Renal pelvis (tissue), 4 donors: ENCODE results near the gene UBE2QL1. TPM values are rescaled to one million over a fixed set of nuclear protein-coding genes. Genes with fewer than 3 reads are reported as not detected.

Source experiments
- DNase-seq: peaks from one replicate; pipeline ENCODE4 v3.0.0-alpha.2; 2013
- polyA plus RNA-seq, 3 donors: library from polyadenylated mRNA; unstranded; fragments of 120-200 nt; gene quantifications; one replicate each; pipeline ENCODE4 v1.2.1, GENCODE V29; 2013; ENCODE audit not compliant: insufficient read length in 3 of 3

Gene UBE2QL1
- polyA plus RNA-seq, 3 donors: 0.67 to 0.95 (median 0.82) TPM

DNA sequence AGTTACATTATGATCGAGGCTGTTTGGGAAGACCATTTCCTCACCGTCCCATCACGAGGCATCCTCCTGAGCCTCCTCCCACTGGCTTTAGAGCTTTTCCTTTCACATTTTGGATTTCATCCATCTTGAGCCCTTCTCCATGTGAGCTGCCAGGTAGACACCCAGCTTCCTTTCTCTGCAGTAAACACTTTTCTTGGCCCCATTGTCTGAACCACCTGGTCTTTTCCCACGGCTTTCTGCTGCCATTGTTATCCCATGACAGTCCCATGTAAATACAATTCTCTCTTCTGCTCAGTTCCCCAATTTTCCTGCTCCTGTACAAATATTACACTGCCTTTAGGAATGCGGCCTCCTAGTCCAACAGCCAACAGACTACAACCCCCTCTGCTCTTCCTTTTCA, 24.1 kb downstream of the UBE2QL1 start:
- no peak for DNase-seq

DNA sequence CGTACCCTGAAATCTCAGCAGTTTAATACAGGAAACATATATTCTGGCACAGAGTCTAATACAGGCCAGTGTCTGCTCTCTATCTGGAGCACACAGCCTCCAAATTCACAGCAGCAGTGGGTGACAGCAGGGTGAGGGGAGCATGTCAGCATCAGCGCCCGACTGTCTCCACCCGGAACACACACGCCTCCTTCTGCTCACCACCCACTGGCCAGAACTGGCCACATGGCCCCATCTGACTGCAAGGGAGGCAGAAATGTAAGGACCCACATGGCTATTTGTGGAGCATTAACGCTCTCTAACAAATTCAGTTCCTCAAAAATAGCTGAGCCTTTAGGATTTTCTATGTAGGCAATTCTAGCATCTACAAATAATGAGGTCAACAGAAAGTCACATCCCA, 24.6 kb downstream of the UBE2QL1 start:
- DNase-seq: no peak

DNA sequence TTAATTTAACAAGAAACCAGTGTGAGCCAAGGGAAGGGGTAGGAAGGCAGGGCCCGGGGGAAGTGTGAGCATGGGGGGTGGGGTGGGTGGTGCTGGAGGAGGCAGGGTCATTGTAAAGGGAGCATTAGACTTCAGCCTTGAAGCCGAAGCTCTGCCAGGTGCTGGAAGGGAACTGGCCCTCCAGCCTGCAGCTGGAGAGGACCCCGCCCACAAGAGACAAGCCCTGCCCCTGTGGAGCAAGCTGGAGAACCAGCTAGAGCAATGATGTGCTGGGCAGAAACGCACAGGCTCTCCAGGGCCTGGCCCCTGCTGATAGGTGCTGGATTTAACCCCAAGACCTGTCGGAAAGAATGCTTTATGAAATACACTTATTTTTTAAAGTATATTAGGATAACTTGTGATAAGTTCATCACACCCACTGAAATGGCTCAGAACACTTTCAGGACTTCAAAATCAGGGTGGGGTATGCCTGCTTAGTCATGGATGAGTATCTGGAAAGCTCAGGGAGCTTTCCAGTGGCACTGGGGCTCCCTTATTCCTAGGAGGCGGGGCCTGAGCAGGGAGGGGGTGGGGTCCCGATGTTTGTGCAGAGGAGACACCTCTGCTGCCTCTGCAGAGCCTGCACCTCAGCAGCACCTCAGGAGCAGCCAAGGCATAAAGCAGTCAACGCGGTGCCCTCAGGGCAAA, 27.1 kb downstream of the UBE2QL1 start:
- DNase-seq: no peak

DNA sequence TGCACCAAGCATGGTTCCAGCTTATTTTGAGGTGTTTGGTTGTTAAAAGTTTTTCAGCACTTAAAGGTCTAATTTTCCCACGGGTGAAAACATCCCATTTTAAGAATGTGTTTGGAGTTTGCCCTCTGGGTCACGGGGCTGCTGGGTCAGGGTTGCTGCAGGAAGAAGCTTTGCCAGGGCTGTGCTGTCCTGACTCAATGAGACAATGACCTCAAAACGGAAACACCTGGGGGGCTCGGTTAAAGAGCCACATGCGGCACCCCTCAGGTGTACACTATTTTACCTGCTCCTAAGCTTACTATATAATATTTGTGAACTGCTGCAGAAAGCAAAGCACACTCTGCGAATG, 27.6 kb downstream of the UBE2QL1 start:
- no peak for DNase-seq

DNA sequence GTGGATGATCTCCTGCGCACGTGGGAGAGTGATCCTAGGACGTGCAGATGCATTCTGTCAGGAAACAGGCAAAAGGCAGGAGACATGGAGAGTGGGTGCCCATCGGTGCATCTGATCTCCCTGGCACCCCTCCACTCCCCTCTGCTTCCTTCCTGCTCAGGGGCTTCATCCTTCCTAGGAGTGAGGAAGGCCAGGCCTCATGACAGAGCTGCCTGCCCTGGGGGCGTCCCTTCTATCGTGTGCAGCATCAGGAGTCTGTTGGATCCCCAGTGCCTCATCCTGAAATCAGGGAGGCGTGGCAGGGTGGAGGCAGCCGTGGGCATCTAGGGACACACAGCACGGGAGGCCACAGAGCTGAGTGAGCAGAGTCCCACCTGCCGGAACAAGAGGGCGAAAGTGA, 30.1 kb downstream of the UBE2QL1 start:
- no peak for DNase-seq

DNA sequence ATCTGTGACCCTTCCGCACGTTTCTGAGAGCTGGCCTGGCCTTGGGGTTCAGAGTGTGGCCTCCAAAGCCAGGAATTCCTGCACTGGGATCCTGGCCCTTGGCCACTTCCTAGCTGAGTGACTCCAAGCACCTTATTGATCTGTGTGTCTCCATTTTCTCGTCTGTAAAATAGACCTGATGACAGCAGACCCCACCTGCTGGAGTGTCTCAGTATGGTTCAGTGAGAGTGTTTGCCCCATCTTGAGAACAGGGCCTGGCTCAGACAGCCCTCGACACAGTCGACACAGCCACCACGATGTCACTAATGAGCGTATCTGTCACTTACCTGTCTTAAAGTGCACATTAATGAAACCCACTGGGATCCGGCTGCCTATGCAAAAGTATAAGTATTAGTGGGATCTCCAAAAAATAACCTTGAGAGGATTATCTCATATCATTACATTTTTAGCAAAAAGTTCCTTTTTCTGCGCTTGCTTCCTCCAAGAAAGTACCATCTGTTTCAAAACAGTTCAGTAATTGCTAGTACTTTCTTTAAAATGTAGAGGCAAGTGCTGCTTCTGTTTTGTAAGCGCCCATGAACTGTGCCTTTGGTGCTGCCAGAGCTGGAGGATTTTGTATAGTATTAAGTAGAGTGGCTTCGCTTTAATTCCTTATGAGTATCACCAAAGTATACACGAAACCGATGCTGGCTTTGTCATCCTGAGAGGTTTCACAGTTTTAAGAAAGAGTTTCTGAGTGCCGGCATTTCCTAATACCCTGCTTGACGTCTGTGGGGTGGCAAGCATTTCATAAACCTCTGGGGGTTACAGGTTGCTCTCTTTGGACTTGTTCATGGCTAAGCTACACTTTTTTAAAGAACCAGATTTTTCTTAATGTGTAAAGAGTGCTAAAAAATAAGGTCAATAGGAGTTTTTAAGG, 31.7 kb downstream of the UBE2QL1 start:
- no peak for DNase-seq

DNA sequence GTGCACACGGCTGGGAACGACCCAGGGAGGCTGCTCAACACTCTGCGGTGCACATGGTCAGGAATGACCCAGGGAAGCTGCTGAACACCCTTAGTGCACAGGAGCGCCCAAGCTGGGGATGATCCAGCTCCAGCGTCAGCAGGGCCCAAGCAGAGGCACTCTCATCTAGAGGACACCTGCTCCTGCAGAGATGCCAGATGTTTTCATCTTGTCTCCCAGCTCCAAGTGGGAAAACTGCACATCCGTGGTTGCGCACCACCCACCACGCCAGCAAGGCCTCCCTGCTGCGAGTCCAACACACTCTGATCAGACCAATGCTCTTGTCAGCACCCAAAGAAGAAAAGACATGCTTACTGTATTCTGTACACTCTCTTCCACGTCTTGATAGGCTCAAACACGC, 34.1 kb downstream of the UBE2QL1 start:
- no peak for DNase-seq

DNA sequence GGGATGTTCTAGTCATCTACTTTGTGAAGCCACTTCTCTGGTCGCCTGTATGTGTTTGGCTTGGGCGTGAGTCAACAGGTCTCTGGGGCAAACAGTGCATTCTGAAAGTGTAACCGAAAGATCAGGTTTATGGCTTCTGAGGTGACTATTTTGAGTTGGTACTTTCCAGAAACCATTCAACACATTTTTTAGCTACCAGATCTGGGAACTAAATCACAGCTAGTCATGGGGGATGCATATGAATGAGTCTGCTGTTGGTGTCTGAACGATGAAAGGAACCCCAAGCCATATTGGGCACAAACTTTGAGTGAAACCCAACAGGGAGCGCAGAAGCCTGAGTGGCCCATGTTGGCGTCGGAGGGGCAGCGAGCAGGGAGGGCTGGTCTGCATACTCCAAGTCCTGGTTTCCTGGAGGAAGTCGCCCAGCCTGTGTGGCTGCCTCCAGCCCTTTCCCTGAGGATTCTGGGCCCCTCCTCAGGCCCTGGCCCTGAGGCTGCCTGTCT, 35.3 kb downstream of the UBE2QL1 start:
- DNase-seq: no peak

DNA sequence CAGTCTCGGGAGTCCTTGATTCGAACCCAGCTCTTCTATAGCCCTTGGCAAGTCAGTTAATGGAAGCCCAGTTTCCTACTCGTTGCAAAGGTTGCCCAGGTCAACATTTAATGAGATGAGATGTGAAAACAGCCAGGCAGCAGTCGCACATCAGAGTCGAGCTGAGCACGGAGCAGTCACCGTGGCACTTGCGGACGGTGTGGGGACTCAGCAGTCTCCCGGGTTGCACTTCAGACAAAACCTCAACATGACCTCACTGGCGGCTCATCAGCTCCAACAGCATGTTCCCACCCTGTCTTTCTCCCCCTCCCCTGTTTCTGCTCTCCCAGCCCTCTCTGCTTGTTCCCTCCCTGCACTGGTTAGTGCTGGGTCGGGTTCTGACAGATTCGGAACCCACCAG, 35.8 kb downstream of the UBE2QL1 start:
- no peak for DNase-seq

DNA sequence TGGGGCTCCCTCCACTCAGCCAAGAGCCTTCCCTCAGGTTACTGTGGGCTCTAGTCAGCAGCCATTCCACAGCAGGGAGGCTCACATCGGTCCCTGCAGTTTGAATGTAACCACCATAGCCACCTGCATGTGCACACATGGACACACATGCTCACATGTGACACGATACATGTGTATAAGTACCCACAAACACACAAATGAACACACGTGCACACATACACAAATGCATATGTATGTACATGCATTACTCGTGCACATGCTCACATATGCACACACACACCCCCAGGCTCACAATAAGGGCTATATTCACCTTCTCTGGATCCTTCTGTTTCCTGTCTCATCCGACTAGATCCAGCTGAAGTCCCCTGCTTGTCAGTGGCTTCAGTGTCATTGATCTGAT, 36.2 kb downstream of the UBE2QL1 start:
- no peak for DNase-seq

DNA sequence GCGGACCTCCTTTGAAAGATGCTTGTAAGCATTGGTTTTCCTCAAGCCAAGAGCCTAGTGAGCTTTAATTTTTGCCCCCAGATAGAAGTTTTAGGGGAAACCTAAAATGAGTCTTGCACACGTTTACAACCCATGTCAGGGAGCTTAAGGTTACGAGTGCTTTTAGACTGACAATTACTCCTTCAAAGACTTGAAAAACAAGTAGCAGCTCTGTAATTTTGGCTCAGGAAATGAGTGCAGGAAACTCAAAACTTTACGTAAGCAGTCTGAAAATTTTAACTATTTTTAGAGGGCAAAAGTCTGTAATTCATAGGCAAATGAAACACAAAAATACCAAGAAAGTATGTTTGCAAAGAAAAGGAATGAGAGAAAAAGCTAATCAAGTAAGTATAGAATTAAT, 36.8 kb downstream of the UBE2QL1 start:
- DNase-seq: no peak

DNA sequence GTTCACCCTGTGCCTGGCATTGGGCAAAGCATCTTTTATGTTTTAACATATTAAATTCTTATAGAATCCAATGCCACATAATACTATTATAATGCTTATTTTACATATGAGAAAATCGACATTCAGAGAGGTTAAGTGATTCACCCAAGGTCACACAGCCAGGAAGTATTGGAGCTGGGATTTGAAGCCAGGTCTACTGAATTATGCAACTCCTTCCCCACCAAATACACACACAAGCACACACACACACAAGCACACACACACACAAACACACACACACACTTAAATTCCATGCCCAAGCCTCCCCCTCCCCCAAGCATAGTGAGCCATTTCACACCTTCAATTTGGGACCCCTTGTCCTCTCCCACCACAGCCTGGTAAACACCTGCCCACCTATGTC, 37.4 kb downstream of the UBE2QL1 start:
- DNase-seq: no peak

DNA sequence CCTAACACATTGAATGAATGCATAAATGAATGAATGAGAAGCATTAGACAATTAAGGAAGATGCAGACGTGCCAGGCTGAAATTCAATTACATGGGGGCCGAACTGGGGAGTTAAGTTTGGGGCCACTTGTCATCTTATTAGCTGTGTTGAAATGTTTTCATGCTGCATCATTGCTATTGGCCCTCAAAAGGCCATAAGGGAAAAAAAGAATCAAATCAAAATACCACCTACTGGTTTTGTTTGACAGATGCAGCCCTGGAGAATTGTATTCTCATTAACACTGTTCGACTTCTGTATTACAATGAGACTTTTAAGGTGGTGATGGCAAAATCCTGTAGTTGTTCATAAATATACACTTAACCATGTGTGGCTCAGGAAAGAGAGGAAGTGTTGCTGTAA, 38.4 kb downstream of the UBE2QL1 start:
- no peak for DNase-seq

DNA sequence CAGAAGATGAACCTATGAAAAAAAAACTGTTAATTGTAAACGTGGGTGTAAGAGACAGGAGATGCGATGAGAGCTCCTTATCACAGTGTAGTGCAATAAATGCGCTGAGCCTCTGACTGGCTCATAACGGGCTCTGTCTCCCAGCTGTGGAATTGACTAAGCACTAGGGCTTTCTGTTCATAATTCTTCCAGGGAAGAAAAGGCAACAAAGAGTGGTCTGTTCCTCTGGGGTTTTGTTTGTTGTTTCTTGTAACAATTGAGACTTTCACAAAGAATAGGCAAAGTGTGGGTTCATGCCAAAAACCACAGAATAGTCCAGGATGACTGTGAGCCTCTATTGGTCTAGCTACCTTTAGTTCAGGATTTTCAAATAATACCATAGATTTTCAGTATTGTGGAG, 39.4 kb downstream of the UBE2QL1 start:
- DNase-seq: no peak

DNA sequence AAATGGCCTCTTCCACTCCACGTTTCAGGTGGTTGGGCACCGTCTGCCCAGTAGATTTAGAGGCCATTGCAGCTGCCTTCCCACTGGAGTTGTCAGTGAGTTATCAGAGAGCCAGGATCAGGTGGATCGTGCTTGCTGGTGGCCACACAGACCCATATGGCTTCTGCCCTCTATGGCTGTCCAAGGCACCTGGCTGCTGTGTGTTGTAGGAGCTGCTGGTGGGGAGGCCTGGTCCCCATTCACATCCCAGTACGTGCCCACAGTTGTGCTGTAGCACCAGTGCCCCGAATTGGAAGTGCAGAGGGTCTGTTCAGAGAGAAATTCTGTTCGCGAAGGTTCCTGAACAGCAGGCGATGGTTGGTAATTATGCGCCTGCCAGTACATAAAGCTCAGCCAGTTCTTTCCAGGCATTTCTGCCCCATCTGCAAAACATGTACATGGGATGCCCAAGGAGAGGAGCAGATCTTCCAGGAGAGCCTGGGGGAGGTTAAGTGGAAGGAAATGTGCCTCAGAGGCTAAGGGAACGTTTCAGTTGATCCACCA, 41.1 kb downstream of the UBE2QL1 start:
- no peak for DNase-seq

DNA sequence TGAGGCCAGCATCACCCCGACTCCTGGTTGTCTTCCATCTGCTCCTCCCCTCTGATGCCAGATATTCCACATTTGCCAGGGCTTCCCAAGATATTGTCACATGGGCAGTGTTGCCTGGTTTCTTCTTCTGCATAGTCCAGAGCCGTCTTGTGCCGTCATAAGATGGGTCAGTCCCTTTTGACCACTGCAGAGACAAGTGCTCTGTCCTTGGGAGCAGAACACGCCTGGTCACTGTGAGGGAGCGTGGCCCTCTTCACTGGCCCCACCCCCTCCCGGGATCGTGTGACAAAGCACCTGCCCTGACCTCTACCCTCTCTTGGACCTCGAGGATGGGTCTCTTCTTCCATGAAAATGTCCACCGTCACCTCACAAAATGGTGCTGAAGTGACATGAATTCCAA, 41.6 kb downstream of the UBE2QL1 start:
- no peak for DNase-seq

DNA sequence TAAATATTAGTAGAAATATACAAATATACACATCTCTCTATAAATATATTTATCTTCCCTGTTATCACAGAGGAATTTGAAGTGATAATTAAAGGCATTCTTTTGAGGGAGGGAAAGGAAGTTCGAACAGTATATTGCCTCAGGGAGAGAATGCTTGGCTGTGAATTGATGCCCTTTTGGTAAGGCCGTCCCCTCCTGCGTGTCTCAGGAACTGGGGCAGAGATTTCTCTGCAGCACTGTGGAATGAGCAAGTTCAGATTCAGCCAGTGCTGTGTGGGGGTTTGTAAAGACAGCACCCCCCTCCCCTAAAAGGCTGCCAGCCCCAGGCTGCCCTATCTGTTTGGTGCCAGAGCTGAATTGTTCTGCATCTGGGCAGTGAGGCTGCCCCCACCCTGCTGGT, 42.0 kb downstream of the UBE2QL1 start:
- no peak for DNase-seq

DNA sequence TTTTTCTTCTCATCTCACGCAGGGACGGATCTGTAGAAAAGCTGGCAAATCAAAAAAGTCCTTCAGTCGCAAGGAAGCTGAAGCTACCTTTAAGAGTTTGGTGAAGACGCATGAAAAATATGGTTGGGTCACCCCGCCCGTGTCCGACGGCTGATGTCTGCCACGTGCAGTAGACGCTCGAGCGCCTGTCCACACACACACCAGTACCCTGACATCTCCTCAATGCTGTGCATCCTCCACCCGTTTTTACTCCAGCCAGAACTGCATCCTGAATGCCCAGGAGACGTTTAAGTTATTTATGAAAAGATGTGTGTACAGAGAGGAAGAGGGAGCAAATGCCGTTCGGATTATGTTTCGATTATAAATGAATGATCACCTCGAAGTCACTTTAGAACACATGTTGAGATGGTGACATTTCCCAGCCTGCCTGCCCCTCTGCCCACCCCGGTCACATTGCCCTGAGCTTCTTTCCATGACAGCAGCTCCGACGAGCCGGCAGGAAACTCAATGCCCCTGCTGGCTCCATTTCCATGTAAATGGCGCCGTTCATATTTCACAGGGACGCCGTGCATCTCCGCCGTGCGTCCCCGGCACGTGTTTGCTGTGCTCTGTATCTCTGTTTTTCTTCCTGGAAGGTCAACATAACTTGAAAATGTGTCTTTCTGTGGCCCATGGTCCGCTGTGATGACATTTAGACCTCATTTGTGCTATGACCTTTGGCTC, 42.7 kb downstream of the UBE2QL1 start:
- no peak for DNase-seq

DNA sequence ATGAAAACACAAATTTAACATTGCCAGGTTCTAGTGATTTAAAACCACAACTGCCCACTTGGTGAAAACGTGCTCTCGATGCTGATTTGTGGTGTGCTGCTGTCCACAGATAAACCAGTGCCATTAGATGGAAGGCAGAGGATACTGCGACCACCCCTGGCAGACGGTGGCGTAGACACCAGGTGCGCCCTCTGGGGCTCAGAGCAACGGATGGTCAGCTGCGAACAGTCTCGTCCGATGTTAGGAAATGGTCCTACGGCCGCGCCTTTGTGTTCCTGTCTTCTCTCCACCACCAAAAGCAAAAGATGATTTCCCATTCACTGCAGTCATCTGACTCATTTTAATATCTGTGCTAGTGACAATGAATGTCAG, 43.2 kb downstream of the UBE2QL1 start:
- DNase-seq: no peak

DNA sequence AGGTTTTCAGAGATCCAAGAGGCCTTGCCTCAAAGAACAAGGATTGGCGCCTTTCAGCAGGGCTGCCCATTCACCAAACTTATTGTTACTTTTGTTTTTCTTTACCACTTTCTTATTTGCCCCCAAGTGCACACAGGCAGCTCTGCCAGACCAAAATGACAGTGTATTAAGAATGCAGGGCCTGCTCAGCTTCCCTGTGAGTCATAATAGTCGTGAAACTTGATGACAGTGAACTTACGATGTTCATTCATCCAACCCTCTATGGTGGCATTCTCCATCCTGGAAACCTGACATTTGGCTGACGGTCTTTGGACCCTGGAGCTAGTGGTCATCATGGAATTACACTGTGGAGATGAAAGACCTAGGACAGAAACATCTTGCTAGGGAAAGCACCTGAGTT, 44.3 kb downstream of the UBE2QL1 start:
- DNase-seq: no peak

DNA sequence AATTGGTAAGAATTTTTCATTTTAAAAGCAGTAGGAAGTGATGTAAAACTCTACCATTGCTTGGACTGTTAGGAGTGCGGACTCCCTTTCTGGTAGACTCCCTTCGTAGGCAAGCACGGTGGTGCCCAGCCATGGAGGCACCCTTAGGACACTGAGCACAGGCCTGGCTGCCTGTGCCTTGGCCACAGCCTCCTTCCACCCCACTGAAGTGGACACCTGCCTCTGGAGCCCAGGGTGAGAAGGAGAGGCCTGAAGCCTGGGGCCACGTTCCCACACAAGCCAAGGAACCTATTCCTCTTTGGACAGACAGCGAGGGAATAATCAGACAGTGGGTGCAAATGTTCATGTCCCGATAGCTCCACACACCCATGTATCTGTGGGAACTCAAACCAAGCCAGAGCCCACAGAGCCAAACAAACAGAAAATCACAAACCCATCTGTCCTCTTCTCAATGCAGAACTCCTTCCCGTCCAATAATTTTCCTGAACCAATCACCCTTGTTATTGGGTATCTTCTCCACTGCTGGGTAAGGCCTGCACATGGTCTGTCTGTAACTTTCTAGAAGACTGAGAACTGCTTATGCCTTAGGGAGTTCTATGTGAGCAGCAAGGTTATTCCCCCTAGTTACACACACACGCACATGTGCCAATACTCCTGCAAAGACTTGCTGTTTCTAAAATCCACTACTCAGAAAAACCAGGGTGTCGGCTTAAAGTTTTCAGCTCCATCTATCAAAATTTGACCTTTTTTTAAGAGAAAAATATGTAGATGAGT, 45.2 kb downstream of the UBE2QL1 start:
- no peak for DNase-seq

DNA sequence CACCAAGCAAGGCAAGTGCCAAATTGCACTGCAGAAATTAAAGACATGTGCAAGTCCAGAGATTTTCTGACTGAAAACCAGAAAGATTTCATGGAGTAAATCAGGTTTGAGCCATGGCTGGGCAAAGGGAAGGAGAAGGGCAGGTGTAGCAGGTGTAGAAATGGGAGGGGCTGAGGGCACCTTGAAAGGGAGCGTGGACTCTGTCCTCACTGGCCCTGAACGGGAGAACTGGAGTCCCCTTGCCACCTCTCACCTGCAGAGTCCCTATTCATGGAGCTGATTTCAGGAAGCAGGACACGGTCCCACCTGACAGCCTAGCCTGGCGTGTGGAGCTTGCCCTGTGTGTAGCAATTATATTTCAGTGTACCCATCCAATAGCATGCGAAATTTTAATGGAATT, 46.3 kb downstream of the UBE2QL1 start:
- no peak for DNase-seq
